OCI-LY7 (cell line): ENCODE measurements around the gene STIM1.

Source experiments
- CTCF ChIP-seq: fragments of 200-600 bp; sonication (generic); conservative IDR thresholded peaks from 2 replicates; pipeline ENCODE4 v1.5.1; 2014; ENCODE audit warnings: mild to moderate bottlenecking, antibody characterized with exemption, low read length, moderate library complexity, mixed read lengths
- EZH2phosphoT487 ChIP-seq: fragments of 200-600 bp; sonication (generic); IDR thresholded peaks from 2 replicates; pipeline ENCODE4 v1.6.1; 2018; ENCODE audit warnings: low read depth, borderline replicate concordance, mild to moderate bottlenecking, mixed run types, antibody characterized with exemption, low read length, moderate library complexity, mixed read lengths

DNA sequence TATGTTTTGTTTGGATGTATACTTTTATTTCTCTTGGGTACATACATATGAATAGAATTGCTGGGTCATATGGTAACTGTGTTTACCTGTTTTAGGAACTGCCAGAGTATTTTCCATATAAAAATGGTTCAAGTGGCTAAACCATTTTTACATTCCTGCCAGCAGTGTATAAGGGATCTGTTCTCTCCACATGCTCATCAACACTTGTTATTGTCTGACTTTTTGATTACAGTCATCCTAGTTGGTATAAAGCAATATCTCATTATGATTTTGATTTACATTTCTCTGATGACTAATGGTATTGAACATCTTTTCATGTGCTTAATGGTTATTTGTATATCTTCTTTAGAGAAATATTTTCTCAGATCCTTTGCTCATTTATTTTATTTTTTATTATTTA lies 134.9 kb downstream of the STIM1 start:
- TF ChIP-seq CTCF (no peak), EZH2phosphoT487 (no peak)
